IPS-NIHi7 (cell line): ENCODE measurements around the gene ZCCHC24.

Source experiments
- DNase-seq: peaks from one replicate; pipeline ENCODE4 v3.0.0; 2012; ENCODE audit warnings: mixed read lengths; ENCODE audit errors: extremely low spot score

ZCCHC24 gene

DNA sequence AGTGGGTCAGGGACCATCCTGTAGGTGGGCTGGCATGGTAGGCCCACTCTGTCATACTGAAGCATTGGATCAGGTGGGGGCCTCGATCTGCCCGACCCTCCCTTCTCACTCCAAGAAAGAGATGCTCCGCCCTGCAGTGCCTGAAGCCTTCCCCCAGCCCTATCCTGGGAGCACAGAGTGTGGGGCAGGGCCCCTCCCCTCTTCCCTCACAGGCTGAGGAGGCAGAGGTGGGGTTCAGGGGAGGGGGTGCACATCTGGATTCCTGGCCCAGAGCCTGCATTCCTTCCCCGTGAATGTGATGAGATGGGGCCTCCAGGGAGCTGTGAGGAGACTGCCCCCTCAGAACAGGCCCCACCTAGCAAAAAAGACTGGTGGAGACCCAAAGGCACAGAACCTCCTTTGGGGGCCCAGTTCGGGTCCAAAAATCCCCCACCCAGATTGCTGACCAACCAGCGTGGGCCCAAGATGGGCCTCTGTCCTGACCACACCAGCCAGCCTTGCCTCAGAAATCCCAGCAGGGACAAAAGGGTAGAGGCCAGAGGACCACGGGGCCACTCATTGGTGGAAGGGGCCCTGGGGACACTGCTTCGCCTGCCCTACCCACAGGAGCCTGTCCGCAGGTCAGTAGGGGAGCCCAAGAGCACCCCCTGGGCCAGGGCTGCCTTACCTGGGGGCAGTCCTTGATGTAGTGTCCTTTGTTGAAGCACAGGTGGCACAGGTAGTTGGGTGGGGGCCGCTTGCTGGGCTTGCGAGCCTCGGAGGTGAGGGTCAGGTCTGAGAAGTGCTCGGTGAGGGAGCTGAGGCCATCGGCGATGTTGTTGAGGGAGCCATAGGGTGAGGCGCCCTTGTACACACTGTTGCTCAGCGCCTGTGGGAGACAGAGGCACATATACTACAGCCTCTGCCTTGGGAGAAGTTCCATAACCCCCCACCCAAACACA is 13.3 kb downstream of the ZCCHC24 start:
- no peak for DNase-seq

GRCh38 chr10:79431428-79431827 is 14.0 kb downstream of the ZCCHC24 start:
- DNase-seq = no peak

GRCh38 chr10:79430936-79431335 is 14.5 kb downstream of the ZCCHC24 start:
- DNase-seq = no peak

- DNase-seq = no peak
These were observed 15.0 kb downstream of the ZCCHC24 start for GRCh38 chr10:79430325-79430905.

DNA sequence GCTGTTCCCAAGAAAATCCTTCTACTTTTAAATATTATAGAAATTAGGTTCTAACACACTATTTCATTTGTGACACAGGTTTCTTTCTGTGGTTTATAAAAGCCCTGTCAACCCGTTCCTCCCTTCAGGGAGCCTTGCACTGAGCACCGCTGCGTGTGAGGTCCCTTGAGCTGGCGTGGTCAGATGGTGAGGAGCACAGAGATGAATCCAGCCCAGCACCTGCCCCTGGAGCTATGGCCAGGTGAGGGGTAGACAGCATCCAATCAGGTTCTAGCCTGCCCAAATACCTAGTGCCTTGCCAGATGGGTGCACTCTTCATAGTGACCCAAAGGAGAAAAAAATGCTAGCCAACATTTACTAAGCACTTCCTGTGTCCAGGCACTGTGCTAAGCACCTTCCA is 15.7 kb downstream of the ZCCHC24 start:
- no peak for DNase-seq

- DNase-seq = no peak
These were observed 17.5 kb downstream of the ZCCHC24 start for GRCh38 chr10:79427965-79428364.

DNA sequence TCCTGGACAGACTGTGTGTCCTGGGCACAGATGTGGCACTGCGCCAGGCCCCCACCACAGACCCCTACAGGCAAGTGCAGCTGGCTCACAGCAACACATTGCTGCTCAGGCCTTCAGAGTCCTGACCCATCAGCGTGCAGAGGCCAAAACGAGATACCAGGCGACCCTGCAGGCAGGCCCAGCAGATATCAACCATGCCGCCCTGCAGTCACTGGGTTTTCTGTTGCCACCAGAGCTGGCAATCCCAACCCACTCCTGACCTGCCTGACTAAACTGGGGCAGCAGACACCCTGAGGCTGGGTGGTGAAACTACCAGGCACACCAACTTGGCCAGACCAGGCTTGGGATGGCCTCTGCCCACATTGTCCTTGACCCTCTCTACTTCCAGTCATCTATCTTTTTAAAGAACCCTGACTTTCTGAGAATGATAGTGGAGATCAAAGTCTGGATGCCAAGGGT is 20.3 kb downstream of the ZCCHC24 start:
- DNase-seq = no peak

DNA sequence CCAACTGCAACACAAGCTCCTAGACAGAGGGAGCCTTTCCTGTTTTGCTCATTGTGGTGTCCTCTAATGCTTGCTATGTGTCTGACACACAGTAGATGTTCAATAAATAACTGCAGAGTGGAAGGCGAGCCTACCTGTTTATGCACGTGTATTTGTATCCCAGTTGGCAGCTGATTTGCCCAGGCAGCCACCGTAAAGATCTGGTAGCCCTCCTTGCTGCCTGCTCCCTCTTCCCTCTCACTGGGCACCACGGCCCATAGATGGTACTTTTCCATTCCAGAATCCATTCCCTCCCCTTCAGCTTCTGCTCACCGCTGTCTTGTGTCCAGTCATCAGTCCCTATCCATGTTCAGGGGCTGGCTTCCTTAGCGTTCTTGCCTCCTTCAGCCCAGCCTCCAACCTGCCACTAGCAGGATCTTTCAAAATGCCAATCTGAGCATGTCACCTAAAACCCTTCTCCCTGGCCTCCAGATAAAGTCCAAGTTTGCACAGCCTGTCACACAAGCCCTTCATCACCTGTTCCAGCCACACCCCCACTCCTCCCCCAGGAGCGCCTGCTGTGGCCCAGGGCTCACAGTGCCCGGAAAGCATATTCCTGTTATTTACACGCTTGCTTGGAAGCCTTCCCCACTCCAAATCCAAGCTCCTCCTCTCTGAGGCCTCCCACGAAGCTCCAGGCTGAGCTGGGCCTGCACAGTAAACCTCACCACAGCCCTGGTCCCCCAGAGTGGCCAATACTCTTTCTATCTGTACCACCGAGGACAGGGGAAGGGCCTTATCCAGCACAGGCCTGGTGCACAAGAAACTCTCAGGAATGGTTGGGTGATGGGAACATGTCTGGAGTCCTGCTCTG is 21.0 kb downstream of the ZCCHC24 start:
- no peak for DNase-seq

- DNase-seq = no peak
These were observed 23.1 kb downstream of the ZCCHC24 start for GRCh38 chr10:79422178-79422892.

DNA sequence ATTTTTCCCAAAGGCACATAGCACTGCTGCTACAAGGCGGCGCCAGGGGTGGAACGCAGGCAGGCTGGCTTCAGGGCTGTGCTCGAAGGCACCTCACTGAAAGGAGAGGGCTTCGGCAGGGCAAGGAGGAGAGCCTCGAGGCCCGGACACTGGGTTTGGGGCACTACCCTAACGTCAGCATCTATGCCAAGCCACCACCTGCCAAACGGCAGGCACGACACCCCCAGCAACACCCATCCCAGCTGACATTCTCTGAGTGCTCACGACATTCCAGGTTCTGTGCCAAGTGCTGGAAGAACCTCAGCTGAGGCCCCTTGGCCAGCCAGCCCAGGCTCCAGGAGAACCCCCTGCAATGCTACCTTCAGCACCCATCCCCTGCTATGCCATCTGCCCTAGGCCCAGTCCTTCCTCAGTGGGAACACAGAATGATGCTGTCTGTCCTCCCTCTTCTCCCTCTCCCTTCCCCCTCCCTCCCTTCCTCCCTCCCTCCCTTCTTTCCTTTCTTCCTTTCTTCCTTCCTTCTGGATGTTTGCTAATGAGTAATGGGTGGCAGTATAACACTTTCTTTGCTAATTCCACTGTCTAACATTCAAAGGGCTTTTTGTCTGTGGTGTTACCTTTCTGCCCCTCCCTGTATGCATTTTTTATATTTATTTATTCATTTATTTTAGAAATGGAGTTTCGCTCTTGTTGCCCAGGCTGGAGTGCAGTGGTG is 24.3 kb downstream of the ZCCHC24 start:
- no peak for DNase-seq

GRCh38 chr10:79418886-79419595 is 26.4 kb downstream of the ZCCHC24 start:
- DNase-seq = no peak

DNA sequence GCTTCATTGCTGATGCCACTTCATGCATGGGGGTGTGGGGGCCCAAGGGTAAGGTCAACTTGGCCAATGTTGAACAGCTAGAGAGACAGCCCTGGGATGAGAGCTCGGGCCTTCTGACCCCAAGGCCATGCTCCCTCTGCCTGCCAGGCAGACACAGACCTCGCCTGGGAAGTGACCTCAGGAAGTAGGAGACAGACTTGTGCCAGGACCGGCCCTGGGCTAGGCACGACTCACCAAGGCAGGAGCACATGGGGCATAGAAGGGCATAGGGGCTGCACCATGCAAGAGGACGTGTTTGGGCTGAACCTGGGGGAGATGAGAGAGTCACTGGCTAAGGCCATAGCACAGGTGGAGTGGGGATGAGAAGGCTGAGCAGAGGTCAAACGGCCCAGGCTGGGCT is 27.1 kb downstream of the ZCCHC24 start:
- no peak for DNase-seq

DNA sequence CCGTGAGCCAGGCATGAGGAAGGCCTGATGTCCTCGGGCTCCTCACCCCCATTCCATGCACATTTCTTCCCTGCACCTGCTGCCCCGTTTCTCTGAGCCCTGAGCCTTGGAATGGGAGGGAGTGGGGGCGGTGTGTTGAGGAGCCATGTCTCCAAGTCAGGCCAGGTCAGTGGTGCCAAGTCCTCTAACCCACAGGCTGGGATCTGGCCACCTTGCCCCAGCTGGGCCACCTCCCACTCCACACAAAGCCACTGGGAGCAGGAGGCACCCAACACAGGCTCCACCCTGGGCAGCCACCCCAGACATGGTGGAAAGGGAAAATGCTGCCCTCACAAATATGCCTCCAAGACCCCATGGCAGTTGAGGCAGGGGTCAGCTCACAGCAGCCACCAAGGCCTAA is 27.7 kb downstream of the ZCCHC24 start:
- no peak for DNase-seq

DNA sequence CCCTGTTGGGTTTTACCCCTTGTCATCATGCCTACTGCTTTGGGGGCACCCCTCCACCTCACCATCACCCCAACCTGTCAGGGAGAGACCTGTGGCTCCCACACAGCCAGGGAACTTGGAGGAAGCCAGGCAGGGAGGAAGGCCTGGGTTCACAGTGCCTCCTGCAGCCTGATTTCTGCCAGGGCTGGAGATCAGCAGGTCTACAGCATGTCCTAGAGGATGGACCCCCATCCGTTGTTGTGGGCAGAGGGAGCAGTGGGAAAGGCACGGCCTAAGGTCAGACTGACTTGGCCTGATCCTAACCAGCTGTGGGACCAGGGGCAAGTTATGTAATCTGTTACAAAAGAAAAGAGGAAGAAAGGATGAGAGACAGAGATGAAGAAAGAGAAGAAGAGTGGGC is 28.2 kb downstream of the ZCCHC24 start:
- DNase-seq = no peak

DNA sequence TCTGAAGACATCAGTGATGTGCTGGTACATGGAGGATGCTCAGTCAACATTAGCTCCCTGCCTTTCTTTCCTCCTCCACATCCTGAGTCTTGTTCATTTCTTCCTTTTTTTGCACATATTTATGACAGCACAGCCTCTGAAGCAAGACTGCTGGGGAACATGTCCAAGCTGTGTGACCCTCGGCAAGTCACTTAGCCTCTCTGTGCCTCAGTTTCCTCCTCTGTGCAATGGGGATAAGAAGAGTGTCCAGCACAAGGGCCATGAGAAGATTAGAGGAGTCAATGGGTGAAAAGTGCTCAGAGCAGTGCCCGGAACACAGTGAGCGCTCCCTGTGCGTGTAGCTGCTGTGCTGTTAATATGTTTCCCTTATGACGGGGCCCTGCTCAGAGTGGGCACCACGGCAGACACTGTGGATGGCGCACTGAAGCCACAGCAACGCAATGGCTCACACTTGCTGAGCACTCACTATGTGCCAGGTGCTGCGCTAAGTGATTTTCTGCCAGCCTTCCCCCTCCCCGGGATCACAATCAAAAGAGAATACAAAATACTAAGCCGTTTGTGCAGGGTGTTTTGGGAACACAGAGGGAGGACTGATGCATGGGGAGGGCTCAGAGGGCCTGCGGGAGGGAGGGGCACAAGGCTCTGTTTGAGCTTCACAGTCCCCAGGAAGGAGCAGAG is 28.7 kb downstream of the ZCCHC24 start:
- DNase-seq = no peak

DNA sequence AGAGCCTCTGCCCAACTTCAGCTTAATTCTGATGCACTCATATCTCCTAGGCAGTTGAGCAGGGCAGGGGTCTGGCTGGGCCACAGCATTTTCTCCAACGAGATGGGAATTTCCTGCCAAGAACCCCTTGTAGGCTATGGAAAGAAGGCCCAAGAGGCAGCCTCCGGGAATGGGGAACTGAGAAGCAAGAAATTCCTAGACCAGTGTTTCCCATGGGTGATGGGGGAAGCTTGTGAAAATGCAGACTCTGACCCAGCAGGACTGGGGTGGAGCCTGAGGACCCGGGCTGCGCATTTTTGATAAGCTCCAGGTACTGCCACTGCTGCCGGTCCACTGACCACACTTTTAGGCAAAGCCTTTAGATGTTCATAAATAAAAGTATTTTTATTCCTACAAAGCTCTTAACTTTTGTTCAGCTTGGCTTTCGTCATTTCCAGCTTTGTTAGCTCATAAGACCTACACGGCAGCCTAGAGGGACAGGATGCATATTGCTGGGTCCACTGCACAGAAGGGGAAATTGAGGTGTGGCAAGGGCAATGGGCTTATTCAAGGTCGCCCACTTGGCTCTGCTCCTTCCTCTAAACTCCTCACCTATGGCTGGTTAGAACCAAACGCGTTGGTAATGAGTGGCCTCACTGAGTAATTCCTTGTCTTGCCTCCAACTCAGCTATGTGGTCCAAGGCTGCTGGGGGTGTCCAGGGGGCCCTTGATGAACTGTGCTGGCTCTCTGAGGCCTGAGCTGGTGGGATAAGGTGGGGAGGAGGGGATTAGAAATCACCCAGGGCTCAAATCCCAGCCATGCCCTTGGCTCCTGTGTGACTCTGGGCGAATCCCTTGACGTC is 29.5 kb downstream of the ZCCHC24 start:
- no peak for DNase-seq

DNA sequence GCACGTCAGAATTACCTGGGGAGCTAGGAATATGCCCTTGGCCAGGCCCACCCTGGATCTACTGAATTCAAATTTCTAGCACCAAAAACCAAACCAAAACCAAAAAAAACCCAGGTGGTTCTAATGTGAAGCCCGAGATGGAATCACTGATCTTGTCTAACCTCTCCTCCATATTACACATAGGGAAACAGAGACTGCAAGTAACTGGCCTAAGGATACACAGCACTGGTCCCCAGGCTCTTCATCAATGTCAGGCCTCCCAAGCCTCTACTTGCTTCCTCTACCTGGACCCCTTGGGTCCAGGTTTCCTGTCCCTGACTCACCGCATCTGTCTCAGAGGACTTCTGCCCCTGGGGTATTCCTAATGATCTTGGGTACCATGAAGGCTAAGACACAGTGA is 30.7 kb downstream of the ZCCHC24 start:
- no peak for DNase-seq

DNA sequence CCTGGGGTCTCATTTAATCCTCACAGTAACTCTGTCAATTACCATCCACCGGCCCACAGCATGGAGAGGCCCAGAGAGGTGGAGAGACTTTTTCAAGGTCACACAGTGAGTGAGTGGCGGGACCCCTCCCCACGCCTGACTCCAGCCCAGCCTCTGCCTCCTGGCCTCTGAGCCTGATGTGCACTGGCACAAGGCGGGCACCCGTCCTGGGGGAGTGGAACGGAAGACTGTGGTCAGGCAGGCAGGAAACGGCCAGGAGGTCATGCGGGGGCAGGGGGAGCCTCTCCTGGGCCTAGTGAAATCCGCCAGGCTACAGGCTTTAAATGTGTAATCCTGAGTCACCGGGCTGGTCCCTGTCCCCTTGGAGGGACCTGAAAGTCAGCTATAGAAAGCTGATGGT is 32.2 kb downstream of the ZCCHC24 start:
- DNase-seq = no peak

DNA sequence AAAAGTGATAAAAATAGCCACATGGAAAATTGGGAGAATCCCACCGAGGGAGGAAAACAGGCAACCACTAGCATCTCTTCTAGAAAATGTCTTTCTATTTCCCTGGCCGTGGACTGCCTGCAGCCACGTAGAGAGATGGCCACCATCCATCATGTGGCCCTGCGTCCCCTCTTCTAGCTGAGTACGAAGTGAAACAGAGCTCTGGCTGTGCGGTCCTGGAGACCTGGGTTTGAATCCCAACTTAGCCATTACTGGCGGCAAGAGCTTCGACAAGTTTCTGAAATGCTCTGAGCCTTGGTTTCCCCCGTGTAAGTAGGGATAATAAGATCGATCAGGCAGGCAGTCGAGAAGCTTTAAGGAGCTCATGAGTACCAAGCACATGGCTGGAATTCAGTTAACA is 32.9 kb downstream of the ZCCHC24 start:
- no peak for DNase-seq
